HG02970 (cell line): ENCODE measurements around the gene KDM4B.

Experiments
- ATAC-seq: cut with Tn5 transposase; IDR thresholded peaks from one replicate; pipeline ENCODE4 v1.9.1; 2021; ENCODE audit warnings: mild to moderate bottlenecking, moderate library complexity, moderate number of reproducible peaks; ENCODE audit not compliant: unreplicated experiment, low FRiP score

Gene KDM4B

GRCh38 chr19:5064896-5065295, 96.0 kb downstream of the KDM4B start:
- no peak for ATAC-seq

DNA sequence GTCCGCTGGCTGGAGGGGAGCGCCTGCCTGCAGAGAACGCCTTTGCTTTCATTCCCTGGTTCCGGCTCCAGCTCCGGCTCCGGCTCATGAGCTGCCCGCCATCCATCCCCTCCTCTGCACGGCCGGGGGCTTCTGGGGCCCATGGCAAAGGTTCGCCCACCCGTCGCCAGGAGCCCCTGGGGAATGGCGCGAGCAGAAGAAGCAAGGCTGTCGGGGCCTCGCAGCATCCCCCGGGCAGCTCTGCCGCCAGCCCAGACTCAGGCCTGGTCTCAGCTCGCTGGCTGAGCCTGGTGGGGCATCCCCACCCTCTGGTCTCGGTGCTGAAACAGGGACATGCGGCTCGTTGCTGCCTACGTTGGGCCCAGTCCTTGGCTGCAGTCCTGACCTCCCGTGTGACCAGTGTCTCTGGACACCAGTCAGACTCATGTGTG, 96.8 kb downstream of the KDM4B start:
- ATAC-seq, result no peak

GRCh38 chr19:5066768-5067167, 97.9 kb downstream of the KDM4B start:
- no peak for ATAC-seq

DNA sequence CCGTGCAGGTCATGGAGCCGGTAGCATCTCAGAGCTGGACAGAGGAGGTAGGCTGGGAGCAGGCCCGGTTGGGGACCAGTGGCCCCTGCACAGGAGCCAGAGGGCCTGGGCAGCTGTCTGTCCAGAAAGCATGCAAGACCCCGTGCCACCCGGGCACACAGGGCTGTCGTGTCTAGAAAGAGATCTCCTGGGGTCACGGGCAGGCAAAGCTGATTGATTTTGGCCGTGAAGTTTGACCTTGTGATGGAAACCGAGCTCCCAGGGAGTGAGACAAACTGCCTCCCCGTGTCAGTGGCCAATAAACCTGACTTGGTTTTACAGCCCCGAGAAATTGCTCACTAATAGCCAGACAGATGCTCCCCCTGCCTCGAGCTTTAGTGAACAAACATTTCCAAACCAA, 98.8 kb downstream of the KDM4B start:
- no peak for ATAC-seq

DNA sequence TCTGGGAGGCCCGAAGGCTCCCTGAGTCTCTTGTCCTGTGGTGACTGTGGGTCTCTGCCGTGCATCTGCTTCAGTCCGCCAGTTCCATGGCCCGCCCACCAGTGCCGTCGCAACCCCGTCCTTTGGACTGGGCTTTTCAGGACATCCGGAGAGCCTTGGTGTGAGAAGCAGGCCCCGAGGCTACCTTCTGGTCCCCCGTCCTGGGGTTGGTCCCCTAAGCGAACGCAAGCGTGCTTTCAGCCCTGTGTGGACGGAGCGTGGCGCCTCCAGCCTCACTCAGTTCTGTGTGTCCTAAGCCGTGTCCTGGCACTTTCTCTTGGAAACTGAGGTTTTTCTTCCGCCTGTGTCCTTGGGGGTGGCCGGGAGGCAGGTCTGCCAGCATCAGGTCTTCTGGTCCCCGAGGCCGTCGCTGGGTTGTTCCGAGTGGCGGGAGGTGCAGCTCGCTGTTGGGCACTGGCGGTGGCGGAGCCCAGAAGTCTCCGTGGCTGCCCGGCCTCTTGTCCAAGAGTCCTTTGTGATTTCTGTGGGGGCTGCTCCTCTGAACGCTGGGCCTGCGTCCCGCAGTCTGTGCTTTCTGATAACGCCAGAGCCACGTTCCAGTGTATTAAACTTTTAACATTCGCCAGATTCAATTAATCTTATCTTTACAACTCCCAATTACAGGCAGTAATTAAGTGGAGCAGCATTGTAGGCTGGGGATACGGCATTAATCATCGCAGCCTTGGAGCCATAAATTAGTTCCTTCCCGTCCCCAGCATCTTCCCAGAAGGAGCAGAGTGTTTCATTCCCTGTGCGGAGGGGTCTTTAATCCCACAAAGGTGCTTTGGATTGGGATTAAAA, 99.5 kb downstream of the KDM4B start:
- no peak for ATAC-seq

- no peak for ATAC-seq
Measured at GRCh38 chr19:5070331-5070730, 101.4 kb downstream of the KDM4B start.

GRCh38 chr19:5070930-5071329, 102.0 kb downstream of the KDM4B start:
- no peak for ATAC-seq

GRCh38 chr19:5071579-5071978, 102.7 kb downstream of the KDM4B start:
- no peak for ATAC-seq

DNA sequence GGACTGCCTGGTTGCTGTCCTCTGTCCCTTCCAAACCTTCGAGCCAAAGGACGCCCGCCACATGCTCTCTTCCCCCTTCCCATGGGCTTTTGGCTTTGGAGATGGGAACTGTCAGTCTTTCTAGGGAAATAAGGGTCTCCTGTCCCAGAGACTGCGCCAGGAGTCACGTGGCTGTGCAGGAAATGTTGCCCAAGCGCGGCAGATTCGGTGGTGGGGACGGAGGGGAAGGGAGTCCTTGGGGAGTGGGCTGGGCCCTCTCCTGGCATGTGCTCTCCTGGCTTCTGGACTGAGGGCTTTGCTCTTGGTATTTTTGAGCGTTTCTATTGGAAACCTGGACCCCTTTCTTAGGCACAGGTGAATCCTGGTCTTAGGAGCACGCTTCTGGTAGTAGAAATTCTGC, 103.2 kb downstream of the KDM4B start:
- no peak for ATAC-seq

DNA sequence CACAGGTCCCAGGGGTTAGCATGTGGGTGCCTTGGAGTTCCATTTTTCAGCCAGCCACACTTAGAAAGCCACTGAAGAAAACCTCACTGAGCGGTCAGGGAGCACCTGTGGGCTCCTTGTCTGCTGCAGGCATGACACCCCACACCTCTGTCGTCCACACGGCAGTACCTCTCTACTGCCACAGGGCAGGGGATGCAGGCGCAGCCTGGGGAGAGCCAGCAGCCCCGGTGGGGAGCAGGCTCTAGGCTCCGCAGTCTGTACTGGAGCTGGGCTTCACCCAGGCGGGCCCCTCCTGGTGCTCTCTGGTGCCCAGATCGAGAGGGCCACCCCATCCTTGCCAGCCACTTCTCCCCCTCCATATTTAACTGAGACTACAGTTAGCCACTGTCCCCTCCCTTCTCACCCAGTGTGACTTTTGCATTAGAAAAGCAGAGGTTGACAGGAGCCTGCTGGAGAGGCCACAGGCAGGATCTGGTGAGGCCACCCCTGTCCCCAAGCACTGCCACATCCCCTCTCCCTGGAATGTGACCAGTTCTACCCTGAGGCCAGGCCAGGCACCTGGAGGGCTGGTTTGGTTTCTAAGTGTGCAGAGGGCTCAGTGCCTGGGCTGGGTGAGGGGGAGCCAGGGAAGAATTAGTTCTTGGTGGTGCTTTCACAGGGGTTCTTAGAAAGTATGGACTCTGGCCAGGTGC, 104.4 kb downstream of the KDM4B start:
- no peak for ATAC-seq

- ATAC-seq, result no peak
Measured at GRCh38 chr19:5074407-5074806, 105.5 kb downstream of the KDM4B start.

- ATAC-seq, result no peak
Measured at GRCh38 chr19:5074830-5075394, 106.0 kb downstream of the KDM4B start.

DNA sequence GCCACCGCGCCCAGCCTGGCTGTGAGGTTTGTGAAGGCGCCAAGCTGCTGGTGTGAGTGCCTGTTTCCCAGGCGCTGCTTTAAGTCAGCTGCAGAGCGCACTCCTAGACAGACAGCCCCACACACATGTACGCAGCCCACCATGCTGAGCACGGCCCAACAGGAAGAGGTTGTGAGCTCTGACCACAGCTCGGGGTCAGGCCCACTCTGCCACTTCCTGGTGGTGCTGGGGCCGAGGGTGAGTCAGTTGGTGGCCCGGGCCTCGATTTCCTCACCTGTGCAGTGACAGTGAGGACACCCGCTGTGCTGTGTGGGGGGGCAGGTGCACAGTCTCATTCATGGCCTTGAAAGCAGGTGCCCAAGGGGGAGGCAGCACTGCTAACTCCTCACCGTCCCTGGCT, 106.7 kb downstream of the KDM4B start:
- no peak for ATAC-seq

DNA sequence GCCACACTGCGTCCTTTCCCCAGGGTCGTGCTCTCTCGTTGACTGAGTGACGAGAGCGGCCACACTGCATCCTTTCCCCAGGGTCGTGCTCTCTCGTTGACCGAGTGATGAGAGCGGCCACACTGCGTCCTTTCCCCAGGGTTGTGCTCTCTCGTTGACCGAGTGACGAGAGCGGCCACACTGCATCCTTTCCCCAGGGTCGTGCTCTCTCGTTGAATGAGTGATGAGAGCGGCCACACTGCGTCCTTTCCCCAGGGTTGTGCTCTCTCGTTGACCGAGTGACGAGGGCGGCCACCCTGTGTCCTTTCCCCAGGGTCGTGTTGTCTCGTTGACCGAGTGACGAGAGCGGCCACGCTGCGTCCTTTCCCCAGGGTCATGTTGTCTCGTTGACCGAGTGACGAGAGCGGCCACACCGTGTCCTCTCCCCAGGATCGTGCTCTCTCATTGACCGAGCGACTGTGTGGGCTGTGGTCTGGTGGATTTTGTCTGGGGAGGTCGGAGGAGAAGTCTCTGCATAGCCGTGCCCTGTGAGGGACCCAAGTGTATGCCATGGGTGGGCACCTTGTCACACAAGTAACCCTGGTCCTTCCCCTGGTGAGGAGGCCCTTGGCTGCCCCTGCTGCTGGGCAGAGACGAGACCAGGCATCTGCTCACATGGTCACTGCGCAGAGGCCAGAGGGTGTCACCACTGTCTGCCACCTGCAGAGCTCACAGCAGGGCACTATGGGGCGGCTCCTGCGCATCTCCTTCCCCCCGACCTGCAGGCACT, 107.7 kb downstream of the KDM4B start:
- ATAC-seq, result no peak

GRCh38 chr19:5077209-5077515, 108.2 kb downstream of the KDM4B start:
- no peak for ATAC-seq

- no peak for ATAC-seq
Measured at GRCh38 chr19:5078182-5078581, 109.3 kb downstream of the KDM4B start.

DNA sequence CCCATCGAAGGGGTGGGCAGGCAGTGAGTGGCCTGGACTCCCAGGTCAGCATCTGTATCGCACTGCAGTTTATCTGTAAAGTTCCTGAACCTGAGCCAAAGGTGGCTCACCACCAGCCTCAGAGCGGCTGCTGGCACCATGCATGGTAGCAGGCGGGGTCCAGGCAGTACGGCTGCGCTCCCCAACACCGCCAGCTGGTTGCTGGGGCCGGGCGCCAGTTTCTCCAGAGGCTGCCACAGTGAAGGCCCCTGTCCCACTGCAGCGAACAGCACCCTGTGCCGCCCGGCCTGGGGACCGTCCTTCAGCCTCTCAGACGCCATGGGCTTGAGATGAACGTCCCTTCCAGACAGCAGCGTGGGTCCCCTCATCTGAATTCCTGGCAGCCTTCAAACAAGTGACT, 109.8 kb downstream of the KDM4B start:
- no peak for ATAC-seq

DNA sequence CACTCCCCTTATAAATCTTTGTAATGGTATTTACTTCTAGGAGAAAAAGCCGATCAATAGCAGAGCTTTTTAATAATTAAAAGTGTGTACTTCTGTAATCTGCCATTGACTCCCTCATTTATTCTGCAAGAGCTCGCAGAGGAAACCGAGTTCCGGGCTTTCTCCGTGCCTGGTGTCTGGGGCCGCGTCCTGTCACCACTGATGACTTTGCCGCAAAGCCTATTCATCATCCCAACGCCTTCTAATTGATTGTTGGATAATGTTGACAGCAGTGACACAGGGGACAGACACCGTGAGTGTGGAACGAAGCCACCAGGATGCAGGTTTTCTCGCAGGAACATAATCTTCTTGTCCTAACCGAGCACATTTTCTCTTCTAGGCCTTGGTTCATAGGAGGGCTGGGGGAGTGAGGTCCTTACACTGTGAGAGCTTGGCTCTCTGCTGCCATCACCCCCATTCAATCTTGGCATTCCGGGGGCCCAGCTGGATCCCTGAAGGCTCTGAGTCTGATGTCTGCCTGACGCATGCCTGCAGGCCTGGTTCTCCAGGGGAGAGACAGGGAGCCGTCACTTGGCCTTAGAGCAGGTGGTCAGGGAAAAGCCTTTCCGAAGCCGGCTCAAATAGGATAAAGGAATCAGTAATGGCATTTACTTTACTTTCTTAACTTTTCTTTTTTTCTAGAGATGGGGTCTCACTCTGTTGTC, 110.3 kb downstream of the KDM4B start:
- ATAC-seq, result no peak

DNA sequence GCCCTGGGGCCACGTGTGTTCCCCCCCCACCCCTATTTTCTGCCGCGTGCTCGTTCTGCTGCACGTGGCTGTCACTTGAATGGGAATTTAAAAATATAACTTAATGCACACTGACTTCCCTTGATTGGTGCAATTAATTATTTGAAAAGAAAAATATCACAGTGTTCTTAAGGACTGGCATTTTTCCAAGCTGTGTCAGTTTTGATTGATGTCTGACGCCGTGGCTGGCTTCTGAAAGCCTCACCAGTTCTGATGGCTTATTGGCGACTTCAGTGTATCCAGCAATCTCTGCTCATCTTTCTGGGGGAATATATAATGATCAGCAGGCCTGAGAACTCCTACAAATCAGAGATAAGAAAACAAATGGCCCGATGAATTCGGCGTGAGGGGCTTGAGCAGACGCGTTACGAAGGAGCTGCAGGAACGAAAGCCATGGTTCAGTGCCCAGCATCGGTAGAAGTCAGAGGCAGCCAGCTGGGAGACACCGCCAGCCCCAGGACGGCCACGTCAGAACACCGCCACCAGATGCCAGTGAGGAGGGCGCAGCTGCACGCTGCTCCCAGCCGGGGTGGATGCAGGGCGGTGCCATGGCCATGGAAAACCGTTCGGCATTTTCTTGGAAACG, 111.2 kb downstream of the KDM4B start:
- ATAC-seq, result no peak

- ATAC-seq, result no peak
Measured at GRCh38 chr19:5080809-5081208, 111.9 kb downstream of the KDM4B start.
